Lower leg skin (tissue), 4 donors: ENCODE results near the gene PML. TPM values are rescaled to one million over a fixed set of nuclear protein-coding genes. Genes with fewer than 3 reads are reported as not detected.

Source experiments
- DNase-seq, 2 donors: peaks; one replicate each; pipeline ENCODE4 v3.0.0-alpha.2; 2019; ENCODE audit warnings: low spot score in 2 of 2
- H3K4me3 ChIP-seq: fragments of 200-600 bp; sonication (generic); 2 replicates; pipeline ENCODE4 v1.5.1; 2017; ENCODE audit warnings: mild to moderate bottlenecking, low read depth; ENCODE audit not compliant: poor library complexity, severe bottlenecking
- POLR2A ChIP-seq, 2 donors: fragments of 450-650 bp; IDR thresholded peaks; one replicate each; pipeline ENCODE4 v1.6.1; 2016 to 2017; ENCODE audit warnings: antibody characterized with exemption in 2 of 2, mild to moderate bottlenecking in 1 of 2, moderate library complexity in 1 of 2
- WGBS, 2 donors: methylation state at CpG; one replicate each; pipeline ENCODE4 v1.1.5; 2018; 5-methylcytosine and 5-hydroxymethylcytosine counted together
- intact Hi-C: fragments of 100-400 bp; cut with DNase I; formaldehyde crosslinking; loops from one replicate; pipeline ENCODE4 v1.15.0; 2023; ENCODE audit warnings: low total_unique reads
- total RNA-seq, 4 donors: library from RNA; depleted of rRNA; stranded (reverse); fragments of >200 nt; gene quantifications; one replicate each; pipeline ENCODE4 v1.1.0, GENCODE V29; 2016
- TF ChIP-seq, protein P1 (sequence below), 3 donors: fragments of 450-650 bp; IDR thresholded peaks; one replicate each; pipeline ENCODE4 v1.5.1; 2016; ENCODE audit warnings: antibody characterized with exemption in 3 of 3, mild to moderate bottlenecking in 3 of 3, moderate library complexity in 2 of 3

PML gene
- total RNA-seq, 4 donors from 2014 or later, result 48.5 to 73.7 (median 60.3) TPM

DNA sequence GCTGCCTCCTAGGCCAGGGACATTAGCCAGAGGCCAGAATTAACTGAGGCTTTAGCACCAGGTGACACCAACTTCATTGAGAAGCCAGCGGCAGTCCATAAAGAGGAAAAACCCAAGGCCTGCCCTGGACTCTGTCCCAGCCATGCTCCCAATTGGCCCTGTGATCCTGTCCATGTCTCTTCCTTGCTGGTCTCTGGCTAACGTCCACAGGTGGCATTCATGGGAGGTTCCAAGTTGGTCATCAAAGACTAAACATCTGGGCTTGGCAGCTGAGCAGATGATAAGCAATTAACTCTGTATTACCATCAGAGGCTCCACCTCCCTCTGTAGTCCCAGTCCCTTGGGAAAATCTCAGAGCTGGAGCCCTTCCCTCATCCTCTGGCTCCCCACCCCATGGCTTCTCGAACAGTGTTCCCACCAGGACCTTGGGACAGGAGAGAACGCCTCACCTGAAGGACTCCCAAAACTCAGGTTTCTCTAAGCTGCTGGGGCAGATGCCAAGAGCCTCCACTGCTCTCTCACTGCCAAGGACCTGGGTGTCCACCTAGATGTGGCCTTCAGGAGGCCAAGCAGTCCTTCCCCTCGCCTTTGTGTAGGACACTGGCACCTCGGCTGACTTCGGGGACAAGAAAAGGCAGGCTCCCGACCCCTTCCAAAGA is 47.4 kb downstream of the PML start:
- WGBS, 2 donors, result 82 to 86% methylated on average over 8 of the region's 8 CpGs
- intact Hi-C loops, result no loop called here
- no peak for DNase-seq

GRCh38 chr15:74042603-74043424 is 48.3 kb downstream of the PML start:
- intact Hi-C loops, result no loop called here
- H3K4me3 ChIP-seq, result no peak overlapping the region
- WGBS, 2 donors, result 85 to 90% methylated on average over 11 of the region's 11 CpGs
- TF ChIP-seq POLR2A (IDR thresholded peaks at IDR 0.05), result no peak
- TF ChIP-seq, protein P1, sequence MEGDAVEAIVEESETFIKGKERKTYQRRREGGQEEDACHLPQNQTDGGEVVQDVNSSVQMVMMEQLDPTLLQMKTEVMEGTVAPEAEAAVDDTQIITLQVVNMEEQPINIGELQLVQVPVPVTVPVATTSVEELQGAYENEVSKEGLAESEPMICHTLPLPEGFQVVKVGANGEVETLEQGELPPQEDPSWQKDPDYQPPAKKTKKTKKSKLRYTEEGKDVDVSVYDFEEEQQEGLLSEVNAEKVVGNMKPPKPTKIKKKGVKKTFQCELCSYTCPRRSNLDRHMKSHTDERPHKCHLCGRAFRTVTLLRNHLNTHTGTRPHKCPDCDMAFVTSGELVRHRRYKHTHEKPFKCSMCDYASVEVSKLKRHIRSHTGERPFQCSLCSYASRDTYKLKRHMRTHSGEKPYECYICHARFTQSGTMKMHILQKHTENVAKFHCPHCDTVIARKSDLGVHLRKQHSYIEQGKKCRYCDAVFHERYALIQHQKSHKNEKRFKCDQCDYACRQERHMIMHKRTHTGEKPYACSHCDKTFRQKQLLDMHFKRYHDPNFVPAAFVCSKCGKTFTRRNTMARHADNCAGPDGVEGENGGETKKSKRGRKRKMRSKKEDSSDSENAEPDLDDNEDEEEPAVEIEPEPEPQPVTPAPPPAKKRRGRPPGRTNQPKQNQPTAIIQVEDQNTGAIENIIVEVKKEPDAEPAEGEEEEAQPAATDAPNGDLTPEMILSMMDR (IDR thresholded peaks at IDR 0.05), result no peak
- no peak for DNase-seq

More for the DNA sequence above, 47.4 kb downstream of the PML start:
- TF ChIP-seq POLR2A (IDR thresholded peaks at IDR 0.05), result no peak
- TF ChIP-seq, protein P1 (IDR thresholded peaks at IDR 0.05), result no peak
- H3K4me3 ChIP-seq, result no peak overlapping the region

GRCh38 chr15:74043425-74044266 is 49.1 kb downstream of the PML start:
- 75 to 80% methylated on average over 7 of the region's 7 CpGs for WGBS, 2 donors
- TF ChIP-seq POLR2A (IDR thresholded peaks at IDR 0.05), result no peak
- TF ChIP-seq, protein P1 (IDR thresholded peaks at IDR 0.05), result no peak
- DNase-seq, result no peak
- no peak overlapping the region for H3K4me3 ChIP-seq
- intact Hi-C loops, result no loop called here

DNA sequence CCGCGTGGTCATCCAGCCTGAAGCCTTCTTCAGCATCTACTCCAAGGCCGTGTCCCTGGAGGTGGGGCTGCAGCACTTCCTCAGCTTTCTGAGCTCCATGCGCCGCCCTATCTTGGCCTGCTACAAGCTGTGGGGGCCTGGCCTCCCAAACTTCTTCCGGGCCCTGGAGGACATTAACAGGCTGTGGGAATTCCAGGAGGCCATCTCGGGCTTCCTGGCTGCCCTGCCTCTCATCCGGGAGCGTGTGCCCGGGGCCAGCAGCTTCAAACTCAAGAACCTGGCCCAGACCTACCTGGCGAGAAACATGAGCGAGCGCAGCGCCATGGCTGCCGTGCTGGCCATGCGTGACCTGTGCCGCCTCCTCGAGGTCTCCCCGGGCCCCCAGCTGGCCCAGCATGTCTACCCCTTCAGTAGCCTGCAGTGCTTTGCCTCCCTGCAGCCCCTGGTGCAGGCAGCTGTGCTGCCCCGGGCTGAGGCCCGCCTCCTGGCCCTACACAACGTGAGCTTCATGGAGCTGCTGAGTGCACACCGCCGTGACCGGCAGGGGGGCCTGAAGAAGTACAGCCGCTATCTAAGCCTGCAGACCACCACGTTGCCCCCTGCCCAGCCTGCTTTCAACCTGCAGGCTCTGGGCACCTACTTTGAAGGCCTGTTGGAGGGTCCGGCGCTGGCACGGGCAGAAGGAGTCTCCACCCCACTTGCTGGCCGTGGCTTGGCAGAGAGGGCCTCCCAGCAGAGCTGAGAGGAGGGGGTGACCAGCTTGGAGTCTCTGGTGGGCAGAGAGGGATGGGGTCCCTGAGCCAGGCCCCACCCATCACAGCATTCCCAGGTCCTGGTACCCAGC is 50.0 kb downstream of the PML start:
- peak in 1 of 2 donors; percentile 79 for DNase-seq
- TF ChIP-seq, protein P1 (IDR thresholded peaks at IDR 0.05), result no peak
- no peak for TF ChIP-seq POLR2A (IDR thresholded peaks at IDR 0.05)
- WGBS, 2 donors, result 72 to 78% methylated on average over 30 to 31 of the region's 31 CpGs
- no peak overlapping the region for H3K4me3 ChIP-seq
- intact Hi-C loops, result loop anchor here (5.0 kb wide), 1 partner anchor 77 kb away; no protein-coding TSS in a partner anchor

DNA sequence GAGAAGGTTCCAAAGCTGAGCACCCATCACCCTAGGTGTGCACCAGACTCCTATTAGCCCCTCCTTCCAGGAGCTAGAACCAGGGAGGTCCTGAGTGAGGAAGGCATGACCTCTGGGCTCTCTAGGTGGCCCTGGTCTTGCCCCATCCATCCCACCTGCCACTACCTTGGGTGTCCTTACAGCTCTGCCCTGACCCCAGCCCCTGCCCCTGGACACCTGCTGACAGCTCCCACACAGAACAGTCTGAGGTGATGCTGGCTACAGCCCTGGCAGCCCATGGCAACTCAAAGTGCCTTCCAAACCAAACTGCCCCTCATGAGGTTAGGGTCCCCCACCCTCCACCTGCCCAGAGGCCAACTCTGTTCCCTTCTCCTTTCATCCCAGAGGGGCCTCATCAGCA is 50.7 kb downstream of the PML start:
- DNase-seq, result no peak
- intact Hi-C loops, result loop anchor here (5.0 kb wide), 1 partner anchor 78 kb away; no protein-coding TSS in a partner anchor
- H3K4me3 ChIP-seq, result no peak overlapping the region
- no peak for TF ChIP-seq POLR2A (IDR thresholded peaks at IDR 0.05)
- TF ChIP-seq, protein P1 (IDR thresholded peaks at IDR 0.05), result no peak
